GM20431 (cell line): ENCODE results near the gene HVCN1.
"Not testable (repeated sequence)": the region's sequence is repeated elsewhere in the genome, so short reads cannot be mapped to it uniquely, and the experiment has no call there.

Experiments used
- in situ Hi-C: fragments of 300-500 bp; cut with MseI, MboI; formaldehyde crosslinking; loops from one replicate; pipeline ENCODE4 v1.15.0; 2020; ENCODE audit warnings: low sequenced_read_pairs; ENCODE audit not compliant: unreplicated experiment

The HVCN1 gene

GRCh38 chr12:110636516-110636915 lies 52.4 kb downstream of the HVCN1 start:
- in situ Hi-C loops, result no loop called here

GRCh38 chr12:110635055-110635454 lies 53.9 kb downstream of the HVCN1 start:
- in situ Hi-C loops, result no loop called here

- in situ Hi-C loops, result no loop called here
Observed at GRCh38 chr12:110627500-110628195, 61.3 kb downstream of the HVCN1 start.

- in situ Hi-C loops, result no loop called here
Observed at GRCh38 chr12:110622582-110622981, 66.3 kb downstream of the HVCN1 start.

GRCh38 chr12:110619534-110619953 lies 69.4 kb downstream of the HVCN1 start:
- in situ Hi-C loops, result no loop called here

- in situ Hi-C loops, result no loop called here
Observed at GRCh38 chr12:110616471-110617115, 72.3 kb downstream of the HVCN1 start.

GRCh38 chr12:110615171-110615570 lies 73.7 kb downstream of the HVCN1 start:
- in situ Hi-C loops, result no loop called here

- in situ Hi-C loops, result no loop called here
Observed at GRCh38 chr12:110613771-110614684, 74.9 kb downstream of the HVCN1 start, which contains the start of gene TCTN1. Gene TCTN1 (plus strand): TSS chr12:110614129. CDS start chr12:110614183, 54 bp downstream.

- in situ Hi-C loops, result no loop called here
Observed at GRCh38 chr12:110613071-110613770, 75.7 kb downstream of the HVCN1 start.

GRCh38 chr12:110606253-110606611 lies 82.7 kb downstream of the HVCN1 start:
- in situ Hi-C loops, result no loop called here

GRCh38 chr12:110602085-110602814 lies 86.7 kb downstream of the HVCN1 start:
- in situ Hi-C loops, result not testable (repeated sequence)

- in situ Hi-C loops, result no loop called here
Observed at GRCh38 chr12:110600254-110600653, 88.7 kb downstream of the HVCN1 start.

GRCh38 chr12:110599334-110599733 lies 89.6 kb downstream of the HVCN1 start:
- in situ Hi-C loops, result loop anchor here (10.0 kb wide), 1 partner anchor 95 kb away; the partner anchor contains the start of genes RAD9B and VPS29
